GM23248 (cell line): ENCODE data around the gene PI4K2B. TPM values are rescaled to one million over a fixed set of nuclear protein-coding genes. Genes with fewer than 3 reads are reported as not detected.
"Not testable (repeated sequence)": the region's sequence is repeated elsewhere in the genome, so short reads cannot be mapped to it uniquely, and the experiment has no call there.

ENCODE experiments used
- DNase-seq: peaks from one replicate; pipeline ENCODE4 v3.0.0-alpha.2; 2015
- H2AFZ ChIP-seq: fragments of 200-600 bp; sonication (generic); 2 replicates; pipeline ENCODE4 v1.6.1; 2016; ENCODE audit warnings: antibody characterized with exemption
- H3F3A ChIP-seq: fragments of 200-600 bp; sonication (generic); 2 replicates; pipeline ENCODE4 v1.6.1; 2016; ENCODE audit warnings: mild to moderate bottlenecking, antibody characterized with exemption, mixed run types; ENCODE audit not compliant: insufficient read depth
- H3K27ac ChIP-seq: fragments of 200-600 bp; sonication (generic); 2 replicates; pipeline ENCODE4 v1.5.1; 2016; ENCODE audit warnings: mild to moderate bottlenecking
- H3K27me3 ChIP-seq: fragments of 200-600 bp; sonication (generic); replicated peaks from 2 replicates; pipeline ENCODE4 v1.6.1; 2016; ENCODE audit warnings: mild to moderate bottlenecking; ENCODE audit not compliant: insufficient read depth
- H3K36me3 ChIP-seq: fragments of 200-600 bp; sonication (generic); 2 replicates; pipeline ENCODE4 v1.6.1; 2016; ENCODE audit warnings: low read depth, mild to moderate bottlenecking
- H3K4me1 ChIP-seq: fragments of 200-600 bp; sonication (generic); 2 replicates; pipeline ENCODE4 v1.6.1; 2016; ENCODE audit warnings: mild to moderate bottlenecking; ENCODE audit not compliant: insufficient read depth
- H3K4me2 ChIP-seq: fragments of 200-600 bp; sonication (generic); one replicate; pipeline ENCODE4 v1.6.1; 2016; ENCODE audit warnings: mild to moderate bottlenecking; ENCODE audit not compliant: unreplicated experiment
- H3K4me3 ChIP-seq: fragments of 200-600 bp; sonication (generic); 2 replicates; pipeline ENCODE4 v1.5.1; 2016; ENCODE audit warnings: mild to moderate bottlenecking
- H3K79me2 ChIP-seq: fragments of 200-600 bp; sonication (generic); 2 replicates; pipeline ENCODE4 v1.6.1; 2016; ENCODE audit warnings: mild to moderate bottlenecking; ENCODE audit not compliant: insufficient read depth
- H3K9ac ChIP-seq: fragments of 200-600 bp; sonication (generic); 2 replicates; pipeline ENCODE4 v1.6.1; 2016; ENCODE audit warnings: mild to moderate bottlenecking
- H3K9me2 ChIP-seq: fragments of 200-600 bp; sonication (generic); 2 replicates; pipeline ENCODE4 v1.6.1; 2016; ENCODE audit warnings: mixed run types, mild to moderate bottlenecking, moderate library complexity; ENCODE audit not compliant: insufficient read depth
- H3K9me3 ChIP-seq: fragments of 200-600 bp; sonication (generic); one replicate; pipeline ENCODE4 v1.6.1; 2017; ENCODE audit warnings: low read depth
- H4K20me1 ChIP-seq: fragments of 200-600 bp; sonication (generic); 2 replicates; pipeline ENCODE4 v1.6.0; 2016; ENCODE audit not compliant: insufficient read depth
- EZH2 ChIP-seq: fragments of 200-600 bp; sonication (generic); IDR thresholded peaks from 2 replicates; pipeline ENCODE4 v1.6.1; 2018; ENCODE audit warnings: antibody characterized with exemption, mild to moderate bottlenecking; ENCODE audit not compliant: insufficient read depth, poor library complexity, severe bottlenecking
- EZH2phosphoT487 ChIP-seq: fragments of 200-600 bp; sonication (generic); IDR thresholded peaks from 2 replicates; pipeline ENCODE4 v1.6.1; 2018; ENCODE audit warnings: antibody characterized with exemption, moderate library complexity, mild to moderate bottlenecking, low read depth; ENCODE audit not compliant: insufficient read depth
- WGBS, 2 experiments: methylation state at CpG; one replicate each; pipeline ENCODE4 v1.1.6; 2015 to 2017; ENCODE audit warnings: low lambda C conversion rate in 2 of 2, low coverage in 1 of 2; ENCODE audit errors: missing lambda C conversion rate in 2 of 2; 5-methylcytosine and 5-hydroxymethylcytosine counted together
- in situ Hi-C: fragments of 300-500 bp; cut with MboI; formaldehyde crosslinking; loops from 2 replicates; pipeline ENCODE4 v1.15.0; 2020
- polyA plus RNA-seq: library from polyadenylated mRNA; unstranded; fragments of >200 nt; fragmentation: Nextera tagmentation; extraction: Ambion mirVana; gene quantifications from 2 replicates; pipeline ENCODE4 v1.2.1, GENCODE V29; 2016
- total RNA-seq: library from RNA; depleted of rRNA; stranded (reverse); fragments of >200 nt; shearing (Covaris generic); gene quantifications from 2 replicates; pipeline ENCODE4 v1.2.3, GENCODE V29; 2014

Gene PI4K2B
- total and polyA plus RNA-seq, 2 experiments from 2014 or later: 13.6 to 28.0 TPM

DNA sequence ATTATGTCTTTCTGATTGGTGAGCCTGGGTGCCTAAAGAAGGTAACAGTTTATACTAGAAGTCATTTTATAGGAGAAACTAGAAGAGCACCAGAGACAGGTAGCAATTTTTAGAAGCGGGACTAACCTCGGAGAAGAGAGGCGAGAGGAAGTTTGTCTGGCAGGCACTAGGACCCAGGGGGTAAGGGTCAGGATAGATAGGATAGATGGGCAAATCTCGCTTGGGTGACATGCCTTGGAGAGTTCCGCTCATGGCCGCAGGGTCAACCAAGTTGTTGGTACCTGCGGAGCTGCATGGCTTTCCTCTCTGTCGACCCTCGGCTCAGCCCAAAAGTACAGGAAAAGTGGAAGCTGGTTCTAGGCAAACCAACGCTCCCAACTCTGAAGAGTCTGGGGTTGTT is 11.3 kb downstream of the PI4K2B start:
- H3F3A ChIP-seq: no peaks in the 10 kb centered on the region
- no peak overlapping the region for H3K4me3 ChIP-seq
- WGBS, 2 experiments: 96 to 99% methylated on average over 10 of the region's 10 CpGs
- TF ChIP-seq EZH2: no peak
- TF ChIP-seq EZH2phosphoT487: no peak
- no peak for DNase-seq
- no peak overlapping the region for H3K4me2 ChIP-seq
- H3K79me2 ChIP-seq: peaks cover 72% of the 10 kb centered on the region
- H3K36me3 ChIP-seq: no peaks in the 10 kb centered on the region
- no peaks in the 10 kb centered on the region for H3K27me3 ChIP-seq
- H3K4me1 ChIP-seq: no peaks in the 10 kb centered on the region
- H3K9me3 ChIP-seq: no peaks in the 10 kb centered on the region
- H3K9ac ChIP-seq: no peak overlapping the region
- H4K20me1 ChIP-seq: no peaks in the 10 kb centered on the region; the same call in 1 of the 2 replicates
- H3K9me2 ChIP-seq: no peaks in the 10 kb centered on the region
- in situ Hi-C loops: no loop called here
- H3K27ac ChIP-seq: no peak overlapping the region
- no peak overlapping the region for H2AFZ ChIP-seq

DNA sequence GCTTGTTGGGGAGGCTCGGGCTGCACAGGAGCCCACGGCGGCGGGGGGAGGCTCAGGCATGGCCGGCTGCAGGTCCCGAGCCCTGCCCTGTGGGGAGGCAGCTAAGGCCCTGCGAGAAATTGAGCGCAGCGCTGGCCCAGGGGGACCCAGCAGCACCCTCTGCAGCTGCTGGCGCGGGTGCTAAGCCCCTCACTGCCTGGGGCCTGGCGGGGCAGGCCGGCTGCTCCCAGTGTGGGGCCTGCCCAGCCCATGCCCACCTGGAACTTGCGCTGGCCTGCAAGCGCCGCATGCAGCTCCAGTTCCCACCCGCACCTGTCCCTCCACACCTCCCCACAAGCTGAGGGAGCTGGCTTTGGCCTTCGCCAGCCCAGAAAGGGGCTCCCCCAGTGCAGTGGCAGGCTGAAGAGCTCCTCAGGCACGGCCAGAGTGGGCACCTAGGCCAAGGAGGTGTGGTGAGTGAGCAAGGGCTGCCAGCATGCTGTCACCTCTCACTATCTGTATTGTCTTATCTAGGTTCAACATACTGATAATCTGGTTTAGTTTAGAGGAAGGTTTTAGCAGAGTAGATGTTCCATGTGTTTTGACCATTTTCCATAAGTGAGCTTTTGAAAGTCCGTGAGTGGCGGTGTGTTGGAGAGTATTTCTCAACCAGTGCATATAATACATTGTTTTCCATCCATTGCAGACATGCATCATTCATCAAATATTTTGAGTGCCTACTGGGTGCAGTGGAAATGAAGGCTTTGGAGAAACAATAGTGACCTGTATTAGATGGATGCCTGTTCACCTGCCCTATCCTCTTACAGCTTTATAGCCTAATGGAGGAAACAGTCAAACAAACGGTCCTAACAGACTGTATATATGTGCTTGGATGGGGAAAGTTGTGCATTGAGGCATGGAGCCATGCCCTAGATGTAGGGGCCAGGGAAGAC is 13.1 kb downstream of the PI4K2B start:
- in situ Hi-C loops: no loop called here
- H3K4me2 ChIP-seq: no peak overlapping the region
- TF ChIP-seq EZH2: no peak
- WGBS, 2 experiments: 81 to 82% methylated on average over 9 of the region's 22 CpGs
- H3F3A ChIP-seq: no peaks in the 10 kb centered on the region
- H3K36me3 ChIP-seq: no peaks in the 10 kb centered on the region
- H3K79me2 ChIP-seq: peaks cover 72% of the 10 kb centered on the region
- DNase-seq: no peak
- H3K4me1 ChIP-seq: no peaks in the 10 kb centered on the region
- H4K20me1 ChIP-seq: no peaks in the 10 kb centered on the region
- H3K27me3 ChIP-seq: no peaks in the 10 kb centered on the region
- H3K27ac ChIP-seq: no peak overlapping the region
- no peaks in the 10 kb centered on the region for H3K9me3 ChIP-seq
- no peaks in the 10 kb centered on the region for H3K9me2 ChIP-seq
- no peak overlapping the region for H2AFZ ChIP-seq
- H3K9ac ChIP-seq: no peak overlapping the region
- no peak overlapping the region for H3K4me3 ChIP-seq

- H3K4me2 ChIP-seq, H3F3A ChIP-seq, H3K27ac ChIP-seq, H2AFZ ChIP-seq, H3K4me3 ChIP-seq, DNase-seq, H3K27me3 ChIP-seq, H4K20me1 ChIP-seq, H3K9ac ChIP-seq, H3K9me2 ChIP-seq, in situ Hi-C loops, H3K9me3 ChIP-seq, H3K4me1 ChIP-seq, H3K36me3 ChIP-seq: not testable (repeated sequence)
- H3K79me2 ChIP-seq: peaks cover 74% of the 10 kb centered on the region
- 73 to 76% methylated on average over 6 of the region's 6 CpGs for WGBS, 2 experiments
These were observed 15.0 kb downstream of the PI4K2B start for GRCh38 chr4:25248875-25249274.

DNA sequence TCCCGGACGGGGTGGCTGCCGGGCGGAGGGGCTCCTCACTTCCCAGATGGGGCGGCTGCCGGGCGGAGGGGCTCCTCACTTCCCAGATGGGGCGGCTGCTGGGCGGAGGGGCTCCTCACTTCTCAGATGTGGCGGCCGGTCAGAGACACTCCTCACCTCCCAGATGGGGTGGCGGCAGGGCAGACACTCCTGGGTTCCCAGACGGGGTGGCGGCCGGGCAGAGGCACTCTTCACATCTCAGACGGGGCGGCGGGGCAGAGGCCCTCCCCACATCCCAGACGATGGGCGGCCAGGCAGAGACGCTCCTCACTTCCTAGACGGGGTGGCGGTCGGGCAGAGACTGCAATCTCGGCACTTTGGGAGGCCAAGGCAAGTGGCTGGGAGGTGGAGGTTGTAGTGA is 15.7 kb downstream of the PI4K2B start:
- H4K20me1 ChIP-seq, H2AFZ ChIP-seq, H3K4me1 ChIP-seq, H3K9me2 ChIP-seq, H3K27me3 ChIP-seq, H3K4me2 ChIP-seq, H3F3A ChIP-seq, H3K27ac ChIP-seq, H3K9me3 ChIP-seq, H3K36me3 ChIP-seq, H3K4me3 ChIP-seq, in situ Hi-C loops, H3K9ac ChIP-seq, DNase-seq: not testable (repeated sequence)
- peaks cover 72% of the 10 kb centered on the region for H3K79me2 ChIP-seq
- WGBS, 2 experiments: 96 to 100% methylated on average over 6 to 21 of the region's 25 CpGs
